Stomach (tissue), 9 donors: Measurements from ENCODE around the gene PTGDS. TPM values are rescaled to one million over a fixed set of nuclear protein-coding genes. Genes with fewer than 3 reads are reported as not detected.

Experiments used
- DNase-seq, 2 donors: peaks; one replicate each; pipeline versions ENCODE4 v3.0.0 to v3.0.0-alpha.2; 2013 to 2019
- H3K27ac ChIP-seq, 5 donors: fragments of 200-600 bp in 4 of 5; sonication (generic) in 4 of 5; one replicate each; pipeline ENCODE4 v1.5.1; 2013 to 2019; ENCODE audit warnings: mild to moderate bottlenecking in 1 of 5, moderate library complexity in 1 of 5
- H3K27me3 ChIP-seq, 3 donors: fragments of 200-600 bp; sonication (generic); one replicate each; pipeline ENCODE4 v1.5.1; 2017 to 2019; ENCODE audit warnings: mixed run types in 1 of 3
- H3K36me3 ChIP-seq, 4 donors: fragments of 200-600 bp; sonication (generic); 1 replicate in 3 of 4; 2 replicates in 1 of 4; pipeline ENCODE4 v1.5.1; 2016 to 2019
- H3K4me1 ChIP-seq, 4 donors: fragments of 200-600 bp; sonication (generic); one replicate each; pipeline ENCODE4 v1.5.1; 2016 to 2019
- H3K4me3 ChIP-seq, 4 donors: fragments of 200-600 bp; sonication (generic) in 3 of 4; one replicate each; pipeline ENCODE4 v1.5.1; 2016 to 2019; ENCODE audit warnings: mild to moderate bottlenecking in 1 of 4
- H3K9me3 ChIP-seq, 4 donors: fragments of 200-600 bp; sonication (generic); one replicate each; pipeline ENCODE4 v1.5.1; 2016 to 2019
- EP300 ChIP-seq: sonication (generic); formaldehyde crosslinking; IDR thresholded peaks from one replicate; pipeline ENCODE4 v1.6.1; 2017; ENCODE audit warnings: antibody characterized with exemption
- POLR2A ChIP-seq, 4 donors: fragments of 450-650 bp; IDR thresholded peaks; one replicate each; pipeline ENCODE4 v1.6.1; 2016; ENCODE audit warnings: antibody characterized with exemption in 4 of 4, control low read depth in 2 of 4, mild to moderate bottlenecking in 1 of 4, moderate library complexity in 1 of 4
- POLR2AphosphoS5 ChIP-seq, 3 donors: sonication (generic); formaldehyde crosslinking; IDR thresholded peaks; one replicate each; pipeline ENCODE4 v1.6.1; 2016; ENCODE audit warnings: antibody characterized with exemption in 3 of 3
- WGBS, 5 donors: extraction: QIAGEN DNeasy Blood & Tissue Kit in 3 of 5; methylation state at CpG; one replicate each; pipeline versions ENCODE4 v1.1.5 to v1.1.7; 2013 to 2018; 5-methylcytosine and 5-hydroxymethylcytosine counted together
- intact Hi-C: fragments of 100-400 bp; cut with DNase I; formaldehyde crosslinking; loops from one replicate; pipeline ENCODE4 v1.15.1; 2023; ENCODE audit warnings: low total_unique reads
- polyA plus RNA-seq, 3 donors: library from polyadenylated mRNA; stranded (reverse); fragments of 200-250 nt; gene quantifications; one replicate each; pipeline ENCODE4 v1.2.3, GENCODE V29; 2013
- total RNA-seq, 5 donors: library from RNA; depleted of rRNA; stranded (reverse); fragments of >200 nt; gene quantifications; one replicate each; pipeline versions ENCODE4 v1.1.0 to v1.2.3, GENCODE V29; 2014 to 2016
- TF ChIP-seq, protein P1 (sequence below), 7 experiments: fragments of 450-650 bp in 4 of 7; fragments of 200-600 bp in 3 of 7; sonication (generic) in 3 of 7; IDR thresholded peaks; one replicate each; pipeline ENCODE4 v1.5.1; 2016 to 2019; ENCODE audit warnings: antibody characterized with exemption in 7 of 7, control low read depth in 2 of 7, mild to moderate bottlenecking in 1 of 7
- donor health status: healthy with polysubstance abuse.
- donor health status: Bipolar disorder and iron deficiency.
- donor health status: healthy.

Gene PTGDS
- total and polyA plus RNA-seq, 8 donors, result 2.3 to 64.4 (median 30.6) TPM

GRCh38 chr9:136955202-136955942 lies 21.9 kb upstream of the PTGDS start:
- Histone ChIP-seq H3K9me3 (no peaks in the 10 kb centered on the region), H3K36me3 (no peaks in the 10 kb centered on the region), H3K4me3 (no peak overlapping the region), H3K27ac (no peak overlapping the region), H3K4me1 (peaks cover 7 to 23% (median 17%) of the 10 kb centered on the region in 4 donors), H3K27me3 (no peaks in the 10 kb centered on the region)
- DNase-seq, result no peak
- intact Hi-C loops, result loop anchor here (10.0 kb wide), 1 partner anchor 69 kb away; the partner anchor contains the start of gene ABCA2
- 83 to 88% (median 87%) methylated on average over 4 to 14 of the region's 14 CpGs for WGBS, 5 donors
- TF ChIP-seq POLR2AphosphoS5 (IDR thresholded peaks at IDR 0.05), result no peak
- no peak for TF ChIP-seq POLR2A (IDR thresholded peaks at IDR 0.05)
- TF ChIP-seq, protein P1, sequence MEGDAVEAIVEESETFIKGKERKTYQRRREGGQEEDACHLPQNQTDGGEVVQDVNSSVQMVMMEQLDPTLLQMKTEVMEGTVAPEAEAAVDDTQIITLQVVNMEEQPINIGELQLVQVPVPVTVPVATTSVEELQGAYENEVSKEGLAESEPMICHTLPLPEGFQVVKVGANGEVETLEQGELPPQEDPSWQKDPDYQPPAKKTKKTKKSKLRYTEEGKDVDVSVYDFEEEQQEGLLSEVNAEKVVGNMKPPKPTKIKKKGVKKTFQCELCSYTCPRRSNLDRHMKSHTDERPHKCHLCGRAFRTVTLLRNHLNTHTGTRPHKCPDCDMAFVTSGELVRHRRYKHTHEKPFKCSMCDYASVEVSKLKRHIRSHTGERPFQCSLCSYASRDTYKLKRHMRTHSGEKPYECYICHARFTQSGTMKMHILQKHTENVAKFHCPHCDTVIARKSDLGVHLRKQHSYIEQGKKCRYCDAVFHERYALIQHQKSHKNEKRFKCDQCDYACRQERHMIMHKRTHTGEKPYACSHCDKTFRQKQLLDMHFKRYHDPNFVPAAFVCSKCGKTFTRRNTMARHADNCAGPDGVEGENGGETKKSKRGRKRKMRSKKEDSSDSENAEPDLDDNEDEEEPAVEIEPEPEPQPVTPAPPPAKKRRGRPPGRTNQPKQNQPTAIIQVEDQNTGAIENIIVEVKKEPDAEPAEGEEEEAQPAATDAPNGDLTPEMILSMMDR (IDR thresholded peaks at IDR 0.05), result no peak
- TF ChIP-seq EP300, result no peak

DNA sequence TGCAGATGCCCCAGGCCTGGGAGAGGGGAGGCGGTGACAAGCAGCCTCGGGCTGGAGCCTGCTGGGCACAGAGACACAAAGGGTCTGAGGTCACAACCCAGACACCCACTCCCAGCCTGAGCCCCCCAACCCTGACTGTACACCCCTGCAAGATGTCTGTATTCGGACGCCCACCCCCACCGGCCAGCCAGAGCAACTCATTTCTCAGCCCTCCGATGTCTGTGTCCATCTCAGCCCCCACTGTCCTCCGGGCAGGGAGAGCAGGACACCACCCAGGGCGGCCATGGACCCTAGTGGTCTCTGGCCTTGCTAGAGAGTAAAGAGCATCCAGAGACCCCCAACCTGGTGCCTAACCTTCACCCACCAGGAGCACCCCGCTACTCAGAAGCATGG lies 21.4 kb upstream of the PTGDS start:
- Histone ChIP-seq H3K27me3 (no peaks in the 10 kb centered on the region), H3K4me1 (peaks cover 1 to 20% (median 16%) of the 10 kb centered on the region in 4 donors), H3K27ac (no peak overlapping the region), H3K9me3 (no peaks in the 10 kb centered on the region), H3K4me3 (no peak overlapping the region), H3K36me3 (no peaks in the 10 kb centered on the region)
- intact Hi-C loops, result loop anchor here (10.0 kb wide), 1 partner anchor 69 kb away; the partner anchor contains the start of gene ABCA2
- no peak for TF ChIP-seq EP300
- no peak for TF ChIP-seq POLR2AphosphoS5 (IDR thresholded peaks at IDR 0.05)
- WGBS, 5 donors, result 91 to 95% (median 93%) methylated on average over 7 to 9 of the region's 9 CpGs
- no peak for DNase-seq

DNA sequence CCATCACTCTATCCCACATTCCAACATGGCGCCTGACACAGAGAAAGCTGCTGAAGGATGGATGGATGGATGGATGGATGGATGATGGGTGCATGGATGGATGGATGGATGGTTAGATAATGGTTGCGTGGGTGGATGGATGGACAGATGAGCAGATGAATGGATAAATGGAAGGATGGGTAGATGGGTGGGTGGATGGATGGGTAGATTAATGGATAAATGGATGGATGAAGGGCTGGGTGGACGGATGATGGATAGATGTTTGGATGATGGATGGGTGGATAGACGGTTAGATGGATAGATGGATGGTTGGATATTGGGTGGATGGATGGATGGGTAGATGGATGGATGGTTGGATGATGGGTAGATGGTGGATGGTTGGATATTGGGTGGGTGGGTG lies 20.7 kb upstream of the PTGDS start:
- no peak for DNase-seq
- 93 to 99% (median 96%) methylated on average over 4 of the region's 4 CpGs for WGBS, 5 donors
- Histone ChIP-seq H3K9me3 (no peaks in the 10 kb centered on the region), H3K4me1 (peaks cover 6 to 21% (median 18%) of the 10 kb centered on the region in 4 donors), H3K36me3 (no peaks in the 10 kb centered on the region), H3K27ac (no peak overlapping the region), H3K4me3 (no peak overlapping the region), H3K27me3 (no peaks in the 10 kb centered on the region)
- intact Hi-C loops, result loop anchor here (10.0 kb wide), 1 partner anchor 68 kb away; the partner anchor contains the start of gene ABCA2
- TF ChIP-seq POLR2AphosphoS5 (IDR thresholded peaks at IDR 0.05) (no peak), POLR2A (IDR thresholded peaks at IDR 0.05) (no peak), EP300 (no peak)
- TF ChIP-seq, protein P1 (IDR thresholded peaks at IDR 0.05), result no peak

DNA sequence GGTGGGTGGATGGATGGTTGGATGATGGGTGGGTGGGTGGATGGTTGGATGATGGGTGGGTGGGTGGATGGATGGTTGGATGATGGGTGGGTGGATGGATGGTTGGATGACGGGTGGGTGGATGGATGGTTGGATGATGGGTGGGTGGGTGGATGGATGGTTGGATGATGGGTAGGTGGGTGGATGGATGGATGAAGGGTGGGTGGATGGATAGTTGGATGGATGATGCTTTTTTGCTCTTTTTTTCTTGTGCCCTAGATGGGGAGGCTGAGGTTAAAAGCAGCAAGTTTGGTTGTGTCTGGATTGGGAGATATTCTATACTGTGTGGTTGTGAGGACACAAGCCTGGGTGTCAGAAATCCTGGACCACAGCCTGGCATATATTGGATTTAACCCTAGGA lies 19.8 kb upstream of the PTGDS start:
- WGBS, 5 donors, result 85 to 100% (median 92%) methylated on average over 1 of the region's 1 CpG
- intact Hi-C loops, result loop anchor here (10.0 kb wide), 1 partner anchor 67 kb away; the partner anchor contains the start of gene ABCA2

More for the DNA sequence above, 19.8 kb upstream of the PTGDS start:
- Histone ChIP-seq H3K4me3 (no peak overlapping the region), H3K36me3 (no peaks in the 10 kb centered on the region), H3K9me3 (no peaks in the 10 kb centered on the region), H3K27me3 (no peaks in the 10 kb centered on the region), H3K4me1 (peaks cover 9 to 17% (median 15%) of the 10 kb centered on the region in 4 donors), H3K27ac (no peak overlapping the region)
- no peak for DNase-seq
- TF ChIP-seq POLR2A (IDR thresholded peaks at IDR 0.05) (no peak), POLR2AphosphoS5 (IDR thresholded peaks at IDR 0.05) (no peak), EP300 (no peak)
- TF ChIP-seq, protein P1 (IDR thresholded peaks at IDR 0.05), result no peak
